Vagina (tissue), 2 donors: ENCODE results near the gene FBXL14. TPM values are rescaled to one million over a fixed set of nuclear protein-coding genes. Genes with fewer than 3 reads are reported as not detected.
A peak's percentile ranks its signal among the peaks of the same experiment; 100 is the strongest.

Experiments used
- DNase-seq, 2 donors: peaks; one replicate each; pipeline ENCODE4 v3.0.0-alpha.2; 2017; ENCODE audit errors: extremely low spot score in 2 of 2
- H3K27ac ChIP-seq: fragments of 200-600 bp; sonication (generic); one replicate; pipeline ENCODE4 v1.5.1; 2019
- H3K27me3 ChIP-seq: fragments of 200-600 bp; sonication (generic); one replicate; pipeline ENCODE4 v1.5.1; 2019
- H3K36me3 ChIP-seq, 2 donors: fragments of 200-600 bp; sonication (generic); one replicate each; pipeline ENCODE4 v1.5.1; 2017 to 2019
- H3K4me1 ChIP-seq: fragments of 200-600 bp; sonication (generic); one replicate; pipeline ENCODE4 v1.5.1; 2019
- H3K4me3 ChIP-seq, 2 donors: fragments of 200-600 bp; sonication (generic); 1 replicate in 1 of 2; 2 replicates in 1 of 2; pipeline ENCODE4 v1.5.1; 2016 to 2019
- H3K9me3 ChIP-seq: fragments of 200-600 bp; sonication (generic); one replicate; pipeline ENCODE4 v1.5.1; 2019
- POLR2A ChIP-seq, 2 donors: fragments of 450-650 bp; IDR thresholded peaks; one replicate each; pipeline ENCODE4 v1.6.1; 2017; ENCODE audit warnings: antibody characterized with exemption in 2 of 2, mild to moderate bottlenecking in 2 of 2, moderate library complexity in 2 of 2
- POLR2AphosphoS5 ChIP-seq, 2 donors: sonication (generic); formaldehyde crosslinking; IDR thresholded peaks; one replicate each; pipeline ENCODE4 v1.9.0; 2017; ENCODE audit warnings: antibody characterized with exemption in 2 of 2, mild to moderate bottlenecking in 2 of 2, low read depth in 1 of 2; ENCODE audit not compliant: insufficient read depth in 1 of 2
- intact Hi-C: fragments of 100-400 bp; cut with DNase I; formaldehyde crosslinking; loops from one replicate; pipeline ENCODE4 v1.15.1; 2023
- total RNA-seq: library from RNA; depleted of rRNA; stranded (reverse); fragments of >200 nt; gene quantifications from one replicate; pipeline ENCODE4 v1.2.3, GENCODE V29; 2016
- TF ChIP-seq, protein P1 (sequence below), 3 experiments: fragments of 450-650 bp in 2 of 3; fragments of 200-600 bp in 1 of 3; sonication (generic) in 1 of 3; IDR thresholded peaks; one replicate each; pipeline ENCODE4 v1.5.1; 2017 to 2019; ENCODE audit warnings: antibody characterized with exemption in 3 of 3, mild to moderate bottlenecking in 2 of 3, moderate library complexity in 2 of 3

Gene FBXL14
- total RNA-seq, 1 donor from 2014 or later: 15.2 TPM

DNA sequence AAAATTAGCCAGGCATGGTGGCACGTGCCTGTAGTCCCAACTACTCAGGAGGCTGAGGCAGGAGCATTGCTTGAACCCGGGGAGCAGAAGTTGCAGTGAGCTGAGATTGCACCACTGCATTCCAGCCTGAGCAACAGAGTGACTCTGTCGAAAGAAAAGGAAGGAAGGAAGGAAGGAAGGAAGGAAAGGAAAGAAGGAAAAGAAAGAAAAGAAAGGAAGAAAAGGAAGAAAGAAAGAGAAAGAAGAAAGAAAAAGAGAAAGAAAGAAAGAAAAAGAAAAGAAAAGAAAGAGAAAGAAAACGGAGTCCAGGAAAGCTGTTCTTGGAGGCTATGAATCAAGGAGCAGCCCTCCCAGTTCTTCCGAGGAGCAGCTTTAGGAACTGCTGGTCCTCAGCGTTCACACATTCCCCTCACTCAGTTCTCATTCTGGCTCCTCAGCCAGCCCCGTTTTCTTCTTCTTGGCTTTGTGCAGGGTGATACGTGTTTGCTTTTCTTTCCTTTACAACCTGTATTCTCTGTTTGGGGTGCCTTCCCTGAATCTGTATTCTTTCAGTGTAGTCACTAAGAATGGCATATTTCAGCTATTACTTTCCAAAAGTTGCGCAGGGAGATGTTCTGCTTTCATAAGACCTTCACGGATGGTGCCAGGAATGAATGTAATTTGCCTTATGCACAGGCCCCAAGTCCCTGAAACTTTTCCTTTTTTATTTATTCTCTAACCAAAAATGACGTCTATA lies 12.2 kb downstream of the FBXL14 start:
- no peak for TF ChIP-seq POLR2AphosphoS5 (IDR thresholded peaks at IDR 0.05; ENCODE audit: insufficient read depth in 1 of 2, low read depth in 1 of 2)
- no peak for TF ChIP-seq POLR2A (IDR thresholded peaks at IDR 0.05)
- TF ChIP-seq, protein P1, sequence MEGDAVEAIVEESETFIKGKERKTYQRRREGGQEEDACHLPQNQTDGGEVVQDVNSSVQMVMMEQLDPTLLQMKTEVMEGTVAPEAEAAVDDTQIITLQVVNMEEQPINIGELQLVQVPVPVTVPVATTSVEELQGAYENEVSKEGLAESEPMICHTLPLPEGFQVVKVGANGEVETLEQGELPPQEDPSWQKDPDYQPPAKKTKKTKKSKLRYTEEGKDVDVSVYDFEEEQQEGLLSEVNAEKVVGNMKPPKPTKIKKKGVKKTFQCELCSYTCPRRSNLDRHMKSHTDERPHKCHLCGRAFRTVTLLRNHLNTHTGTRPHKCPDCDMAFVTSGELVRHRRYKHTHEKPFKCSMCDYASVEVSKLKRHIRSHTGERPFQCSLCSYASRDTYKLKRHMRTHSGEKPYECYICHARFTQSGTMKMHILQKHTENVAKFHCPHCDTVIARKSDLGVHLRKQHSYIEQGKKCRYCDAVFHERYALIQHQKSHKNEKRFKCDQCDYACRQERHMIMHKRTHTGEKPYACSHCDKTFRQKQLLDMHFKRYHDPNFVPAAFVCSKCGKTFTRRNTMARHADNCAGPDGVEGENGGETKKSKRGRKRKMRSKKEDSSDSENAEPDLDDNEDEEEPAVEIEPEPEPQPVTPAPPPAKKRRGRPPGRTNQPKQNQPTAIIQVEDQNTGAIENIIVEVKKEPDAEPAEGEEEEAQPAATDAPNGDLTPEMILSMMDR (IDR thresholded peaks at IDR 0.05): no peak
- no peaks in the 10 kb centered on the region for H3K9me3 ChIP-seq
- H3K4me3 ChIP-seq: no peak overlapping the region
- no peaks in the 10 kb centered on the region for H3K36me3 ChIP-seq
- intact Hi-C loops: loop anchor here (10.0 kb wide), 1 partner anchor 467 kb away; no protein-coding TSS in a partner anchor
- H3K27ac ChIP-seq: no peak overlapping the region
- no peak for DNase-seq
- H3K27me3 ChIP-seq: no peaks in the 10 kb centered on the region
- H3K4me1 ChIP-seq: no peaks in the 10 kb centered on the region

DNA sequence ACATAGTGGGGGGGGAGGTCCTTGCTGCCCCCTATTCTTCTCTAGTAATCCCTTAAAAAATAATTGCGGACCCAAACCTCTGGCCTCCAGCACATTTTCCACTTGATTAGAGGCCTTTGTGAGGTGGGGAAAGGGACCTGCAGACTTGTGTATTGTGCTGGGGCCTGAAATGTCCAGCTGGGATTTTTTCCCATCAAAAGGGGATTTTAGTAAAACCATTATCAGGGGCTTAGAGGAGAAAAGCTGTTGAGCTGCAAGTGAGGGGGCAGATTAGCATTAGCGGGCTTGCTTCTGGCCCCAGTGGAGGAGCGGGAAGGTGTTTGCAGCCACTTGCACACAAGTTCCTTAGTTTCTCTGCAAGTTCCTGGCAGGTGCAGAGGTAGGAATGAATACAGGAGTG lies 13.9 kb downstream of the FBXL14 start:
- intact Hi-C loops: loop anchor here (10.0 kb wide), 1 partner anchor 466 kb away; no protein-coding TSS in a partner anchor
- H3K27me3 ChIP-seq: no peaks in the 10 kb centered on the region

DNA sequence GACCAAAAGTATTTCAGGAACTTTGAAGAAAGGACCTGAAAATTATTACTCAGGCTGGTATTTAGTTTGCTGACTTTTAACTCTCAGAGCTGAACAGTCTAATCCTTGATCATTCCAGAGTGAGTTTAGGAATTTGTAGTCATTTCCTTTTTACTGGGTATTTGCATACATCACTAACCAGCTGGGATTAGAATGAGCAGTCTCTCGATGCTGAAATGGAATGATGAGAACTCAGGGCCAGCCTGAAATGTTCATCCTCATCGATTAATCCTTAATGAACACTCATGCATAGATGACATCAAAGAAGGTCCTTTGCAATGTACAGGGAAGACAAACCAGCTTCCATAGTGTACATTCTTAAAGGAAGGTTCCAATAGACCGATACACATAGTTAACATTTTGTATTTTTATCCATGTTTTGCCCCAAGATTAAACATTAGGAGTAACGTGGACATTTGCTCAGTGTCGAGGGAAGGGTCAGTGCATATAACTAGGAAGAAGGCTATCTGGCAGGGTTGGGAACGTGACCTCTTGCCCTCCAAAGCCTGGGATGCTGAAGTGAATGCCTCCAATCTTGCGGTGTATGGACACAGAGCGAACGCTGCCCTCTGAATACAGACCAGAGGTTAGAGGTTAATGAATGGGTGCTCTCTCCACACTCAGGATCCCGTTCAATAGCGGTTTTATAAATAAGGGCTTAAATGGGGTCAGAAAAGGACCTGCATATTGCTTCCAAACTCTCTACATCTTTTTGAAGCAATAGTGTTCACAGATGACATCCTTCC lies 14.5 kb downstream of the FBXL14 start:
- no peak overlapping the region for H3K4me3 ChIP-seq
- no peak for DNase-seq
- no peak overlapping the region for H3K27ac ChIP-seq
- H3K36me3 ChIP-seq: no peaks in the 10 kb centered on the region
- intact Hi-C loops: loop anchor here (10.0 kb wide), 1 partner anchor 465 kb away; no protein-coding TSS in a partner anchor
- TF ChIP-seq POLR2A (IDR thresholded peaks at IDR 0.05) (no peak), POLR2AphosphoS5 (IDR thresholded peaks at IDR 0.05; ENCODE audit: insufficient read depth in 1 of 2, low read depth in 1 of 2) (no peak)
- TF ChIP-seq, protein P1 (IDR thresholded peaks at IDR 0.05): no peak
- no peaks in the 10 kb centered on the region for H3K27me3 ChIP-seq
- no peaks in the 10 kb centered on the region for H3K9me3 ChIP-seq
- peaks cover 18% of the 10 kb centered on the region for H3K4me1 ChIP-seq

More for the DNA sequence above, 13.9 kb downstream of the FBXL14 start:
- Histone ChIP-seq H3K27ac (no peak overlapping the region), H3K9me3 (no peaks in the 10 kb centered on the region), H3K4me3 (no peak overlapping the region), H3K36me3 (no peaks in the 10 kb centered on the region), H3K4me1 (peaks cover 11% of the 10 kb centered on the region)
- DNase-seq: no peak
- TF ChIP-seq, protein P1 (IDR thresholded peaks at IDR 0.05): no peak
- TF ChIP-seq POLR2AphosphoS5 (IDR thresholded peaks at IDR 0.05; ENCODE audit: insufficient read depth in 1 of 2, low read depth in 1 of 2) (no peak), POLR2A (IDR thresholded peaks at IDR 0.05) (no peak)

DNA sequence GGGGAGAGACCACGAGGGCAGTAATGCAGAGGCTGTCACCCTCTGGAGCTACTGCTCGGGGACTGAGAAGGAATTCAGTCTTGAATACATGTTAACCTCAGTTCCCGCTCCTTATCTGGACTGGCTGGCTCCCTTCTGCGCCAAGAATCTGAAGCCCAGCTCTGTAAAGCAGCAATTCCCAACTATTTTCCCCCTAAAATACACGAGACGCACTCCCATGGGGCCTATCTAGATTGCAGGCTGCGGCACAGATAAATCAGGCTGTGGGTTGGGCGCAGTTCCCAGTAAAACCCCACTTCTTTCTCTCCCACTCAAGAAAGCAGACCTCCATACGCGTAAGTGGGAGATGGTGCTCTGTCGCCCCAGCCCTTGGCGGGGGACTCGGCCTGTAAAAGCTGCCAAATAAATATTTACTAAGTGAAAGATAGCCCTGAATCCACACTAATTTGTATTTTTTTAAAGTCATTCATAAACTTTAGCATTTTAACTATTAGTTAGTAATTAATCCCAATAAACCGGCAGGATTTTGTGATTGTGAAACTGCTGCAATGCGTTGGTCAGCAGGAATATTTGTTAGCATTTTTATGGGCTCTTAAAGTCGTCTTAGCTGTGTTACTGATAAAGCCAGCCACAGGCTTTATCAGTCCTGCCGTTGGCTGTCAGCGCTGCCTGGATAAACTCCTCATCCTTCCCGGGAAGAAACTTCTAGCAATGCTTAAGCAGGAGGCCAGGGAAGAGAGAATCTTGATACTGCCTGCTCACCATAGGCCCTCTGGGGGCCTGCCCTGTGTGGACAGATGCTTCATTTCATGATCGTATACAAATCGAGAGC lies 17.8 kb downstream of the FBXL14 start:
- H3K4me3 ChIP-seq: peak overlapping the region; percentile 5 to 33
- TF ChIP-seq POLR2A (IDR thresholded peaks at IDR 0.05) (no peak), POLR2AphosphoS5 (IDR thresholded peaks at IDR 0.05; ENCODE audit: insufficient read depth in 1 of 2, low read depth in 1 of 2) (peak; percentile 36 to 63)
- H3K27ac ChIP-seq: peak overlapping the region; percentile 64
- H3K27me3 ChIP-seq: no peaks in the 10 kb centered on the region
- intact Hi-C loops: no loop called here
- no peak for DNase-seq
- no peaks in the 10 kb centered on the region for H3K9me3 ChIP-seq
- peaks cover 23% of the 10 kb centered on the region for H3K4me1 ChIP-seq
- H3K36me3 ChIP-seq: no peaks in the 10 kb centered on the region
